OCI-LY1 (cell line): Measurements from ENCODE around the gene AIF1.

Experiments used
- EZH2 ChIP-seq: fragments of 200-600 bp; sonication (generic), shearing (Covaris generic); IDR thresholded peaks from 2 replicates; pipeline ENCODE4 v1.8.0; 2017; ENCODE audit warnings: borderline replicate concordance, mixed run types, mild to moderate bottlenecking, antibody characterized with exemption, low read length, moderate library complexity, mixed read lengths
- TF ChIP-seq, protein P1 (sequence below): fragments of 200-600 bp; sonication (generic), shearing (Covaris generic); IDR thresholded peaks from 2 replicates; pipeline ENCODE4 v1.5.1; 2017; ENCODE audit warnings: mild to moderate bottlenecking, antibody characterized with exemption, low read length, moderate library complexity, mixed read lengths

DNA sequence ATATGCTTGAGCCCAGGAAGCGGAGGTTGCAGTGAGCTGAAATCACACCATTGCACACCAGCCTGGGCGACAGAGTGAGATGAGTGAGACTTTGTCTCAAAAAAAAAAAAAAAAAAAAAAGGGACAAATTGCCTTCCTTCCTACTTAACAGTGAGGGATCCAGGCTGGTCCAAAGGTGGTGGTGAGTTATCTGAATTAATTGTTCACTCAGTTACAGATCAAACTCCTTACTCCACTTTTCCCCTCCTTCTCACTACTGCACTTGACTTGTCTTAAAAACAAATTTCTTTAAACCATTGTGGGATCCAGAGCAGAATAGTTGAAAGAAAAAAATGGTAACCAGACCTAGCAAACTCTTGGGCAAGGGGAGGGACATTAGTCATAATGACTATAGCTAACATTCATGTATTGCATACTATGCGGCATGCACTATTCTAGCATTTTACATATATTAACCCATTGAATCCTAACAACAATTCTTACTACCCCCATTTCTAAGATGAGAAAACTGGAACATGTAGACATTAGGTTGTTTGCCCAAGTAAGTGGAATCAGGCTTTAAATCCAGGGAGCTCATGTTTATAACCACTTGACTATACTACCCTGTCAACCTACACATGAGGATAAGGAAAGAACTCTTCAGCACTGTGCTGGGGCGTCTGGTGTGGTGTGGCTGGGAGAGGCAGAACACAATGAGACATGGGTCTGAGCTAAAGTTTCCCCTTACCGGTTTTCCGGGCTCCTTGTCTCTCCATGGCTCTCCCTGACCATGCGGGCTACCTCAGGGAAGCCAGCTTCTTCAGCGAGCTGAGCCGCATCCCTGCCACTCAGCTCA lies 48.3 kb downstream of the AIF1 start:
- TF ChIP-seq, protein P1, sequence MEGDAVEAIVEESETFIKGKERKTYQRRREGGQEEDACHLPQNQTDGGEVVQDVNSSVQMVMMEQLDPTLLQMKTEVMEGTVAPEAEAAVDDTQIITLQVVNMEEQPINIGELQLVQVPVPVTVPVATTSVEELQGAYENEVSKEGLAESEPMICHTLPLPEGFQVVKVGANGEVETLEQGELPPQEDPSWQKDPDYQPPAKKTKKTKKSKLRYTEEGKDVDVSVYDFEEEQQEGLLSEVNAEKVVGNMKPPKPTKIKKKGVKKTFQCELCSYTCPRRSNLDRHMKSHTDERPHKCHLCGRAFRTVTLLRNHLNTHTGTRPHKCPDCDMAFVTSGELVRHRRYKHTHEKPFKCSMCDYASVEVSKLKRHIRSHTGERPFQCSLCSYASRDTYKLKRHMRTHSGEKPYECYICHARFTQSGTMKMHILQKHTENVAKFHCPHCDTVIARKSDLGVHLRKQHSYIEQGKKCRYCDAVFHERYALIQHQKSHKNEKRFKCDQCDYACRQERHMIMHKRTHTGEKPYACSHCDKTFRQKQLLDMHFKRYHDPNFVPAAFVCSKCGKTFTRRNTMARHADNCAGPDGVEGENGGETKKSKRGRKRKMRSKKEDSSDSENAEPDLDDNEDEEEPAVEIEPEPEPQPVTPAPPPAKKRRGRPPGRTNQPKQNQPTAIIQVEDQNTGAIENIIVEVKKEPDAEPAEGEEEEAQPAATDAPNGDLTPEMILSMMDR: no peak
- TF ChIP-seq EZH2: no peak
